GM19438 (cell line): ENCODE measurements around the gene FAM118B.

Experiments
- ATAC-seq: cut with Tn5 transposase; IDR thresholded peaks from one replicate; pipeline ENCODE4 v1.9.1; 2021; ENCODE audit warnings: low read depth; ENCODE audit not compliant: unreplicated experiment

FAM118B gene

DNA sequence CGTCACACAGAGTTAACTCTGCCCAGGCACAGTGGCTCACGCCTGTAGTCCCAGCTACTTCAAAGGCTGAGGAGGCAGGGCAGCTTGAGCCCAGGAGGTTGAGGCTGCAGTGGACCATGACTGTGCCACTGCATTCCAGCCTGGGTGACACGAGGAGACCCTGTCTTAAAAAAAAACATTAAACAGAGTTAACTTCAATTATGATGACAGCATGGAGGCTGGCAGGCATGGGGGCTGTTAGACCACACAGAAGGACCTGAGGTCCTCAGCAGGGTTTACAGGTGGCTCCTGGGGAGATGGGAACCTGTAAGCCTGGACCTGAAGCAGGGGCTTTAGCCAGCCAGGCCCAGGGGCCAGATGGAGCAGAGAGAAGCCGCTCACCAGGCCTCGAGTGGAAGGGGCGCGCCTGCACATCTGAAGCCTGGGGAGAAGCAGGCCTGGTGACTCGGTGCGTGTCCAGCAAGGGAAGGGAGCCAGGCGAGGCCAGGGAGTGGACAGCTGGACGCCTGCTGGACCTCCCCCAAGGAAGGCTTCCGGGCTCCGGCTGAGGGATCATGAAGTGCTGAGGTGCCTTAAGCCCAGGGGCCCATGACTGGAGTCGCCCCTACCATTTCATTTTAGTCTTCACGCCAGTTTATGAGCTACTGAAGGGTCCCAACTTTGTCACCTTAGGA is 25.4 kb upstream of the FAM118B start:
- ATAC-seq, result no peak

DNA sequence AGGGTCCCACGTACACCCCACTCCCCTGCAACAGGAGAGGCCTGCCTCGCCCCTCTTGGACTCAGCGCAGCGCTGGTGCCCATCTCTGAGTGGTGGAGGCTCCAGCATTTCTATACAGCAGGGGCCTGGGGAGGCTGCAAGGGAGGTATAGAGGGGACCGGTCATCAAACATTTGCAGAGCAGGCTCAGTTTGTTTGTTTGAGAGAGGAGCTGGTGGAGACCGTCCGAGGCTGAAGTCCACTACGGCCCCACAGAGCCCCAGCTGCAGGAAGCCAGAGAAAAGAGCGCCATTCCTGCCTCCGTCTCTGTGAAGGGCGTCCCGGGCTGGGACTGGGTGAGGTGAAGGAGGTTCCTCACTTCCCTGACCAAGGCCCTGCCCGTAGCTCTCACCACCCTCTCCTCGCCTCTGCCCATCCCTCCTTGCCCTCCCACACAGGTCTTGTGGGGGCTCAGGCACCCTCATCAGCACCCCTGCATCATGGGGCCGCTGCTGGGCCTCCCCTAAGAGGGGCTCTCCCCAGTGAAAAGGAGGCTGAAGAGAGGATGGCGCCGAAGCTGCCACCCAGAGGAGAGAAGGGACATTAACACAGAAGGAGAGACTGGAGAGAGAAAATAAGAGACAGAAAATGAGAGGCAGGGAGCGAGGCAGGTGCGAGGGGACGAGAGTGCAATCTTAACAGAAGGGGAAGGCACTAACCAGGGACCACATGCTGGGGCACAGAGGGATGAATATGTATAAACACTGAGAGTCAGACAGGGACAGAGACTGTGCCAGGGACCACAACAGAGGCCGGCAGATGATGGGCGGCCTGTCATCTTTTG is 24.7 kb upstream of the FAM118B start:
- ATAC-seq, result no peak

GRCh38 chr11:126188332-126189108 is 23.1 kb upstream of the FAM118B start:
- peak; percentile 89 for ATAC-seq

GRCh38 chr11:126189109-126189929 is 22.3 kb upstream of the FAM118B start:
- peak; percentile 58 for ATAC-seq

GRCh38 chr11:126190792-126191191 is 20.8 kb upstream of the FAM118B start:
- no peak for ATAC-seq

GRCh38 chr11:126191379-126192073 is 20.1 kb upstream of the FAM118B start:
- no peak for ATAC-seq

DNA sequence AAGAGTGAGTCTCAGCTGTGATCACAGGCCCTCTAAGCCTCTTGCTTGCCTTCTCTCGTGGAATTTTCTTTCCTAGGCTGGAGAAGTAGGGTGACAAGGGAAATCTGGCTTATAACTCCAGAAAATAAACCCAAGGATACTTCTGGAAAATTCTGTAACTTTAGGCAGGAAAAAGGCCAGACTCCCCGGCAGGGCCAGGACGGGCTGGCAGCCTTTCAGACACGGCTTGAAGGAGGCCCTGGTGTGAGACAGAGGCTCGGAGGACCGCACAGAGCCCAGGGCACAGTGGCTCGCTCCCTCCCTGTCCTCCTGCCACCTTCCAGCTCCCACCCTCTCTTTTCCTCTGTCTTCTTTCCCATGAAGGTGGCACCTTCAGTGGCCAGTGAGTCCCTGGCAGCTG is 19.2 kb upstream of the FAM118B start:
- no peak for ATAC-seq

DNA sequence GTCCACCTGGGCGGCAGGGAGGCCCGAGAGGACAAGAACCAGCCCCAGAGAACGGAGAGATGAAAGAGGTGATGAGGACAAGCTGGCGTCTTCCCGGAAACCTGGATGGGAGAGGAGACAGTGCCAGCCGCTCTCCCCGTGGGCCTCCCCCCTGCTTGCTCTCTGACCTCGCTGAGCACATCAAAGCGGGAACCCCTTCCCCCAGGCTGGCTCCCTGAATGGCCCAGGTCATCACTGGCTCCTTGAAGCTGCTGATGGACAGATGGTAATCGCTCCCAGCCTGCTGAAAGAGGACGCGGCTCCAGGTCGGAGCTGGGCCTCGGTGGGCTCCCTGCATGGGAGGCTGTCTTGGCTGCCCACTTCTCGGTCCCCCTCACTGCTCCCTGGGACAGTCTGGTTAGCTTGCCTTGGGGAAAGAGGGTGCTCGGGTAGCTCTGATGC is 18.5 kb upstream of the FAM118B start:
- no peak for ATAC-seq

DNA sequence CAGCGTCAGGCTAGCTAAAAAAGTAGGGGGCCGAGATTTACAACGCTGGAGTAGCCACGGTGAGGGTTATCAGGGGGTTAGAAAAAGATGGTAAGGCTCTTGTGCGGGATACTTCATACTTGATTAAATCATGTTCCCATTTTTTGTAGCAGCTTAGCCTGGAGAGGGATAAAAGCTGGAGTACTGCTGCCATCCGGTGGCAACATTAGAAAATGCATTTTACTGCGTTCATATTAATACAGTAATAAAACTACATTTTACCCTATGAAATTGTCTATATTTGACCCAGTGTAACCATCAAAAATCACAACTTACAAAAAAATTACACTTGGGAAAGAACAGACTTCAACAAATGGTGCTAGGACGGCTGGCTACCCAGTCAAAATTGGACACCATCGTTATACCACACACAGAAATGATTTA is 17.4 kb upstream of the FAM118B start:
- ATAC-seq, result no peak

GRCh38 chr11:126195119-126195518 is 16.5 kb upstream of the FAM118B start:
- ATAC-seq, result no peak

DNA sequence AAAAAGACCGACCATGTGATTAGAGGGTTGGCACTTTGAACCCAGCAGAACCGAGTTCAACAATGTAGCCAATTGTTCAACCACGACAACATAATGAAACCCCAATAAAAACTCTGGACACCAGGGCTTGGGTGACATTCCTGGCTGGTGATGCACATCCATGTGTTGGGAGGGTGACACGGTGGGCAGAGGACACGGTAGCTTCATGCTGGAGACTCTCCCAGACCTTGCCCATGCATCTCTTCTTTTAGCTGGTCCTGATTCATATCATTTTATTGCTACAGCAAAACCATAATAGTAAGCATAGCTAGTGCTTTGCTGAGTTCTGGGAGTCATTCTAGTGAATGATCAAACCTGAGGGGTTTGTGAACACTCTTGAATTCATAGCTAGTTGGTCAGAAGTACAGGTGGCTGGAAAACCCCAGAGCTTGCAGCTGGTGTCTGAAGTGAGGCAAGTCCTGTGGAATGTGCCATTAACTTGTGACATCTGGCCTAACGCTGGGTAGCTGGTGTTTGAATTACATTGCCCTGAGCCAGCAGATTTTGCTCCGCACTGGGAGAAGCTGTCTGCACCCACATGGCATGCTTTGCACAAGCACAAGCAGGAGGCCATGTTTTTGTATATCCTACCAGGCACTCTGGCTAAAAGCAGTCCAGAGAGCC is 14.2 kb upstream of the FAM118B start:
- ATAC-seq, result no peak

DNA sequence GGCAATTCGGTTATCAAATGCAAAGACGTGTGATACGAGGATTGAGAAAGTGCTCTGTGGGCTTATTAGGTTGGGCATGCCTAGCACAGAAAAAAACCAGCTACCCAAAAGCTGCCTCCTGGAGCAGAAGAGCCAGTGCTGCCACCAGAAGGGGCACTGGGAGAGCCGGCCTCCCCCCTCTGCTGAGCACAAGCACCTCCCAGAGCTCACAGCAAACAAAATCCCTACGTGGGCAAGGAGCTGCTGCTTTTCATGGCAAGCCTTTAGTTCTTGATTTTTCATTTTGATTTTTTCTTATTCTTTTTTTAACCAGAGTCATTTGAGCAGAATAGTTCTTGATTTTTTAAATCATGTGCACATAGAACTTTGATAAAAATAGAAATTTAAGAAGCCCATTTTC is 12.9 kb upstream of the FAM118B start:
- no peak for ATAC-seq

DNA sequence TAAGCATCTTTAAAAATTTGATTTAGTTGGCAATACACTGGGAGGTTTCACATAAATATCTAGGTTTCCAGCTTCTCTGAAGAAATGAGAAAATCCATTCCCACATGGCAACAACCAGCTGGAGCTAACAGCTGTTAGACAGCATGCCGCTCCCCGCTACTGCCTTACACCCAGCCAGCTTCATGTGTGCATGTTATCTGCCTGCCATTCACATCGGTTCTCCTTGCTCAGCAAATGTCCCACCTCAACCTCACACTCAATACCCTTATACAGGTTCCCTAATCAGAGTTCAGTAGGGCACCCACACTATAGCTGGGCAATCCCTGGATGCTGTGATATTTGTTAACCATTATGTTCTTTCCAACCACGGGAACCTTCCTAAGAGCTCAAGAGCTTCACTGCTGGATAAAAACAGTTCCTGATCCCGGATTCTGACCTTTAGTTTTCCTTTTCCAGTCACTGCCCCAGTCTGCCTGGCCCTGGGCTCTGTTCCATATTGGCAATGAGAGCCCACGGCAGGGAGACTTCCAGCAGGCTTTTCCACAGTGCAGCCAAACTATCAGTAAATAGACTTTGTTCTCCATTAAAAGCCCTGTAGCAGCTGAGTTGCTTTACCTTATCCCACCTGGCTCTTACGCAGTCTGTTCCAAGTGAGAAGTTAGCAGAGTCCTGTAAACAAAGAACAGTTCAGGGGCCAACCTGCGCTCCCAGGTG is 8.8 kb upstream of the FAM118B start:
- no peak for ATAC-seq

DNA sequence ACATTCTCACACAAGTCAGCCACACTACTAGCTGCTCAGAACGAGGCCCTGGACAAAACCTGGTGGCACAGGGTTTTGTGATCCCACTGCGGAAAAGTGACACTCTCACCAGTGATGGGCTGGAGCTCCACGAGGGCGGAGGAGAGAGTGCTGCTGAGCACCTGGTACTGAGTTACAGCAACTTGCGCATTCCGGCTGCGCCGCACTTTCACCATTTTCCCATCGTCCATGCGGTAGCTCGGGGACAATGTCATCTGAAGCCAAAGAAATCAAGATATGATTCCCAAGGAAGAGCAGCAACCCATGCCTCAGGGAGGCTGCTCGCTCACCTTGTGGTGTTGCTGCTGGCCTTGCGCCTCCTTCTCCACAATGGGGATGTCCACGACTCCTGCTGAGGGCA is 6.2 kb upstream of the FAM118B start:
- ATAC-seq, result no peak

- ATAC-seq, result no peak
Observed at GRCh38 chr11:126207896-126208295, 3.7 kb upstream of the FAM118B start.

DNA sequence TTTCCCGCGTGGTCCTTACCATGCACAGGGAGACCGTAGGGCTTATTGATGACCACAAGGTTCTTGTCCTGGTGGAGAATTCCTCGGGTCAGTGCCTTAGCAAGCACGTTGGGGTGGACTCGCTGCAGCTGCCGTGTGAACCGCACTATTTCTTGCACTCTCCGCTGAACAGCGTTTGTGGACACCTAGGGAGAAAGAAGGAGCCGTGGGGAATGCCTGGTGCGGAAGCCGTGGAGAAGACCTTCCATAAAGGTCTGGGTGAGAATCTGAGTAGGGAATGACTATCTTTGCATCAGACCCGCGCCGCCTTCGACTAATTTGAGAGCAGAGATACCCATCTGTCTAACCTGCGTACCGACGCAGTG is 729 bp upstream of the FAM118B start:
- ATAC-seq, result no peak

DNA sequence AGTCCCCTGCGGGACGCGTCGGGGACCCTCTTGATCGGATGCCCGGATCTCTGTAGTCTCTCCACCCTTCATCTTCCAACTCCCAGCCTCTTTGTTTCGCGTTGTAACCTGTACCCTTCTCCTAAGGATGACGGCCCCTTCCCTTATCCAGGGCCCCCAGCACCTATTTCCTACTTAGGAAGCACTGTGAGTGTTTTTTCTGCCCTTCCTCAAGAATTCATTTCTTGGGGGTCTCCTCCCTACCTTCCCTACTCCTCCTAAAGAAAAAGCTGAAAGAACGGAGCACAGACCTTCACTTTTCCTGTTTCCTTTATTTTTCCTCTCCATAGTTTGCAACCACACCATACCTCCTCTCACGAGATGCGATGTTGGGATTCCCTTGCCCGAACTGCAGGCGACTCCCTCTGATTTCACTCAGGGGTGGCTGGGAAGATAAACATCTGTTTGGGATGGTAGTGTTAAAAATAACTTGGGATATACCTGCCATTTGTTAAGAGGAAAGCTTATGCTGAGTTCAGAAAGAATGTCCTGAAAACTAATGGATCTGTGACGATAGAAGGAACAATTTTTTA is 593 bp downstream of the FAM118B start:
- ATAC-seq, result no peak

DNA sequence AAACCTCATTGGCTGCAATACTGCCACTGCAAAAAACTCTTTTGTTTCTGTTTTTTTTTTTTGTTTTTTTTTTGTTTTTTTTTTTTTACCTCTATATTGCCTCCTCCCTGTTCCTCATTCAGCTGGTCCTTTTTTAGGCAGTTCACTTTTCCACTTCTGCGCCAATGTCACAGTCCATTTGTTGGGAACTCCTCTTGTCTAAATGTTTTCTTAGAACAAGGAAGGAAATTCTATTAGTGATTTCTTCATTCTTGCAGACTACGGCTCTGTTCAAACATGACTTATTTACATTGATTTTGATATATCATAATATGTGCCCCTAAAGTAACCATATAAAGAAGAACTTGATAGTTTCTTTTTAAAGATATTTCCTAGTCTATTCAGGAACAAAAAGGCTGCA is 2.9 kb downstream of the FAM118B start:
- no peak for ATAC-seq
